ENCODE measurements around the gene NTNG1.

NTNG1 gene

GRCh38 chr1:107464827-107465226 is 324.0 kb downstream of the NTNG1 start:
- DNase-seq (ENCODE audit: low read depth in 1 of 2, low spot score in 1 of 2) = no peak
- peaks cover 4% of the 10 kb centered on the region for H3K27me3 ChIP-seq (ENCODE audit: insufficient read depth, poor library complexity, severe bottlenecking)
- no peak overlapping the region for H3K27ac ChIP-seq (replicated peaks)
- H3K4me3 ChIP-seq (replicated peaks; ENCODE audit: insufficient read depth, low read length) = no peak overlapping the region
- TF ChIP-seq POLR2AphosphoS5 (IDR thresholded peaks at IDR 0.05; ENCODE audit: low read depth) = no peak
- no peak for TF ChIP-seq SPI1 (IDR thresholded peaks at IDR 0.05; ENCODE audit: borderline replicate concordance, low read depth)
- no peak for TF ChIP-seq CTCF (IDR thresholded peaks at IDR 0.05; ENCODE audit: insufficient read depth, low read length)
- TF ChIP-seq GABPA (IDR thresholded peaks at IDR 0.05; ENCODE audit: low read depth) = no peak
- no peak for TF ChIP-seq REST (IDR thresholded peaks at IDR 0.05; ENCODE audit: insufficient replicate concordance, low read depth)

- no peak overlapping the region for H3K27ac ChIP-seq (replicated peaks)
- no peak overlapping the region for H3K4me3 ChIP-seq (replicated peaks; ENCODE audit: insufficient read depth, low read length)
- H3K27me3 ChIP-seq (ENCODE audit: insufficient read depth, poor library complexity, severe bottlenecking) = peaks cover 4% of the 10 kb centered on the region
- no peak for DNase-seq (ENCODE audit: low read depth in 1 of 2, low spot score in 1 of 2)
- no peak for TF ChIP-seq SPI1 (IDR thresholded peaks at IDR 0.05; ENCODE audit: borderline replicate concordance, low read depth)
- TF ChIP-seq POLR2AphosphoS5 (IDR thresholded peaks at IDR 0.05; ENCODE audit: low read depth) = no peak
- no peak for TF ChIP-seq CTCF (IDR thresholded peaks at IDR 0.05; ENCODE audit: insufficient read depth, low read length)
Observed at GRCh38 chr1:107467286-107467685, 326.4 kb downstream of the NTNG1 start.

GRCh38 chr1:107467811-107468210 is 327.0 kb downstream of the NTNG1 start:
- Histone ChIP-seq H3K4me3 (replicated peaks; ENCODE audit: insufficient read depth, low read length) (no peak overlapping the region), H3K27ac (replicated peaks) (no peak overlapping the region), H3K27me3 (ENCODE audit: insufficient read depth, poor library complexity, severe bottlenecking) (peaks cover 4% of the 10 kb centered on the region)
- DNase-seq (ENCODE audit: low read depth in 1 of 2, low spot score in 1 of 2) = no peak
- TF ChIP-seq GABPA (IDR thresholded peaks at IDR 0.05; ENCODE audit: low read depth) (no peak), REST (IDR thresholded peaks at IDR 0.05; ENCODE audit: insufficient replicate concordance, low read depth) (no peak), CTCF (IDR thresholded peaks at IDR 0.05; ENCODE audit: insufficient read depth, low read length) (no peak), SPI1 (IDR thresholded peaks at IDR 0.05; ENCODE audit: borderline replicate concordance, low read depth) (no peak), POLR2AphosphoS5 (IDR thresholded peaks at IDR 0.05; ENCODE audit: low read depth) (no peak)

- H3K4me3 ChIP-seq (replicated peaks; ENCODE audit: insufficient read depth, low read length) = no peak overlapping the region
- peaks cover 3% of the 10 kb centered on the region for H3K27me3 ChIP-seq (ENCODE audit: insufficient read depth, poor library complexity, severe bottlenecking)
- H3K27ac ChIP-seq (replicated peaks) = no peak overlapping the region
- TF ChIP-seq SPI1 (IDR thresholded peaks at IDR 0.05; ENCODE audit: borderline replicate concordance, low read depth) (no peak), CTCF (IDR thresholded peaks at IDR 0.05; ENCODE audit: insufficient read depth, low read length) (no peak)
- DNase-seq (ENCODE audit: low read depth in 1 of 2, low spot score in 1 of 2) = no peak
Observed at GRCh38 chr1:107473065-107473464, 332.2 kb downstream of the NTNG1 start.
